GM11168 (cell line): ENCODE measurements around the gene GPR89A.
"Not testable (repeated sequence)": the region's sequence is repeated elsewhere in the genome, so short reads cannot be mapped to it uniquely, and the experiment has no call there.

Experiments
- in situ Hi-C: fragments of 300-500 bp; cut with MboI; formaldehyde crosslinking; loops from one replicate; pipeline ENCODE4 v1.12.0; 2022; ENCODE audit warnings: low sequenced_read_pairs; ENCODE audit not compliant: unreplicated experiment

GPR89A gene

GRCh38 chr1:145607833-145608733 lies at the start of gene GPR89A:
TSS of gene GPR89A (plus strand) at chr1:145607988. CDS start at chr1:145608134, 146 bp downstream.
- in situ Hi-C loops: not testable (repeated sequence)

DNA sequence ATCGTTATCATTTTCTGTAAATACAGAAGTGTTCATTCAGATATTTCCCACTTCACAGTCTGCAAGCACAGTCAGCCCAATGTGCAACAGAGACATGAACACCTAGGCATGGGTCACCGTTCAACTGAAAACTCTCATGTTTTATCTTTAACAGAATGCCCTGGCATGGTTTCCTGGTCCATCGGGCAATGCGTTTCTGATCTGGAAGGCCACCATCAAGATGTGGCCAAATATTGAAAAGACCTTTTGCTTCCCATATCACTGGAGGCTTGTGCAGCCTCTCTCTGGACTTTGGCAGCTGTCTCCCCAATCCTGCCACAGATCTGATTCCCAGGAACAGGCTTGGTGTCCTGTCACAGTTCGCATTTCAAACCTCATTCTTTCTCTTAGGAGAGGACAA lies 21.0 kb upstream of the GPR89A start:
- in situ Hi-C loops: not testable (repeated sequence)

GRCh38 chr1:145590806-145591205 lies 17.0 kb upstream of the GPR89A start:
- in situ Hi-C loops: loop anchor here (10.0 kb wide), 1 partner anchor 134 kb away; no protein-coding TSS in a partner anchor

DNA sequence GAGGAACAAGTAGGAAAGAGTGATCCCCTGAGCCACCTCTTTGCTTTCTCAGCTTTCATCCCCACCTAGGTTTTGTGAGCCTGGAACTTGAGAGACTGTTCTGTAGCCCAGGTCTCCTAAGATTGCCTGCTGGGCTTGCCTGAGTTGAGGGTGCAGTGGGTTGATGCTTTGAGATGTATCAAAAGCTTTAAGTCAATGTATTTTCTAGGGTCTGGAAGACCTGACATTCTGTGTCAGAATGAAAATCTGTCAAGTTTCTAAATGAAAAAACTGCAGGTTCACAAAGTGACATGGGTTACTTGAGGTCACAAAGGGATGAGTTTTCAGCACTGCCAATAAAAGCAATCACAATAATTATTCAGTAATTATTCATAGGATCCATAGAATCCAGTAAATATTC lies 15.4 kb upstream of the GPR89A start:
- in situ Hi-C loops: loop anchor here (10.0 kb wide), 1 partner anchor 132 kb away; no protein-coding TSS in a partner anchor

DNA sequence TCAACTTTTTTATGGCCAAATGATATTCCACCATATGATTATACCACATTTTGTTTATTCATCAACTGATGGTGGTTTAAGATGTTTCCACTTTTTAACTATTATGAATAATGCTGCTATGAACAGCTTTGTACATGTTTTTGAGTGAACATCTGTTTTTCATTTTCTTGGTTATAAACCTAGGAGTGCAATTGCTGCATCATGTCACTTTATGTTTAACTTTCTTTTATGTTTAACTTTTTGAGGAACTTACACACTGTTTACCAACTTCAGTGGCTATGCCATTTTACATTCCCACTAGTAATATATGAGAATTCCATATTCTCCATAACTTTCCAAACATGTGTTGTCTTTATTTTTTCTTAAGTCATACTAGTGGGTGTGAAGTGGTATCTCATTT lies 12.4 kb upstream of the GPR89A start:
- in situ Hi-C loops: loop anchor here (10.0 kb wide), 1 partner anchor 129 kb away; no protein-coding TSS in a partner anchor

DNA sequence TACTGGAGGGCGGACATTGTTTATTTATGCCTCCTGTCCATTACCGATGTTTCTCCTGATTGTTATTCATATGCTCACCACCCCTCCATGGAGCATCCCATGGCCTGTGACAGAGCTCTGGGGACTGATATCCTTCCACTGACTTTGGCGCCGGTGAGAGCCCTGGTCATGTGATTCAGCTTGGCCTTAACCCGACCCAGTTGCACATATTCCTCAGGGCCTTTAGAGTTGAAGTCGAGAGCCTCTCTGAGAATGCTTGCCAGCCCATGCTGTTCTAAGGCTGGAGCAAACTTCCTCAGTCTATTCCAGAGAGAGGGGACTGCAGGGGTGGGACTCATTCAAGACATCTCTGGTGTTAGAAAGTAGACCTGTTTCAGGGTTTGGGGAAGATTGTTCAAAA lies 11.6 kb upstream of the GPR89A start:
- in situ Hi-C loops: loop anchor here (10.0 kb wide), 1 partner anchor 129 kb away; no protein-coding TSS in a partner anchor

DNA sequence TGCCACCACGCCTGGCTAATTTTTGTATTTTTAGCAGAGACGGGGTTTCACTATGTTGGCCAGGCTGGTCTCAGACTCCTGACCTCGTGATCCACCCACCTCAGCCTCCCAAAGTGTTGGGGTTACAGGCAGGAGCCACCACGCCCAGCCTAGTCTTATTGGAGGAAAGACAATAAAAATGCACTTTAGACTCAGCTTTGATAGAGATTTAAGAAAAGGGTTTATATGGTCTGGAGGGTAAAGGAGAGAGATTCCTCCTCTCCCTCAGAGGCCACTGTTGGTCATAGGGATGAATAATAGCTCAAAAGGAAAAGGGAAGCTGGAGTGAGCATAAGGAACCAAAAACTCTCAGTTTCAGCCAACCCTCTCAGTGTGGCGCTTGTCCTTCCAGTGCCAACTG lies 8.4 kb upstream of the GPR89A start:
- in situ Hi-C loops: loop anchor here (10.0 kb wide), 1 partner anchor 125 kb away; no protein-coding TSS in a partner anchor

GRCh38 chr1:145601593-145601992 lies 6.2 kb upstream of the GPR89A start:
- in situ Hi-C loops: no loop called here

DNA sequence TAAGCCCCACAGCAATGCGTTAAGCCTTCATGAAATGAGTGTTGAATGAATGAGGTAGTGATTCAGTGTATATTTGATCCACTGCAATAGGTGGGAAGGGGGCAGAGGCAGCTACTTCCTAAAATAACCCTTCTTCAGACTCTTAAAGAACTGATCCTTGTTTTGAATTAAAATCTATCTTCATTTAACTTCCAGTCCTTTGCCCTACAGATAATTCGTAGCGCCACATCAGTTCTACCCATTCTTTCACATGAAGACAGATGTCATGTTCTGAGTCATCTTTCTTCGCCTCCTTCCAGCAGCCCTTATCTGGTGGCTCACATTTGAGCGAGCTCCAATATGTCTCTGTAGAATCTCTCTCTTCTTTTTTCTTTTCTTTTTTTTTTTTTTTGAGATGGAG lies 948 bp upstream of the GPR89A start:
- in situ Hi-C loops: not testable (repeated sequence)

DNA sequence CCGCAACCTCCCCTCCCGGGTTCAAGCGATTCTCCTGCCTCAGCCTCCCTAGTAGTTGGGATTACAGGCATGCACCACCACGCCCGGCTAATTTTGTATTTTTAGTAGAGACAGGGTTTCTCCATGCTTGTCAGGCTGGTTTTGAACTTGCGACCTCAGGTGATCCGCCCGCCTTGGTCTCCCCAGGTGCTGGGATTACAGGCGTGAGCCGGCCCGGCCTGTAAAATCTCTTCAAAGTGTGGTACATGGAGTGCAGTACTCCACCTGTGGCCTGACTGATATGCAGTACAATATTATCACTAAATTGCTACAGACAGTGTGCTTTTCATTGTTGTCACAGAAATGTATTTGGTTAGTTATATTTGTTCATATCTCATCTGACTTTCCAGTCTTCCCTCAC lies 499 bp upstream of the GPR89A start:
- in situ Hi-C loops: not testable (repeated sequence)

GRCh38 chr1:145610744-145611143 lies 3.0 kb downstream of the GPR89A start:
- in situ Hi-C loops: not testable (repeated sequence)

GRCh38 chr1:145620073-145620472 lies 12.3 kb downstream of the GPR89A start:
- in situ Hi-C loops: not testable (repeated sequence)

- in situ Hi-C loops: not testable (repeated sequence)
These were observed 14.4 kb downstream of the GPR89A start for GRCh38 chr1:145622177-145622576.

DNA sequence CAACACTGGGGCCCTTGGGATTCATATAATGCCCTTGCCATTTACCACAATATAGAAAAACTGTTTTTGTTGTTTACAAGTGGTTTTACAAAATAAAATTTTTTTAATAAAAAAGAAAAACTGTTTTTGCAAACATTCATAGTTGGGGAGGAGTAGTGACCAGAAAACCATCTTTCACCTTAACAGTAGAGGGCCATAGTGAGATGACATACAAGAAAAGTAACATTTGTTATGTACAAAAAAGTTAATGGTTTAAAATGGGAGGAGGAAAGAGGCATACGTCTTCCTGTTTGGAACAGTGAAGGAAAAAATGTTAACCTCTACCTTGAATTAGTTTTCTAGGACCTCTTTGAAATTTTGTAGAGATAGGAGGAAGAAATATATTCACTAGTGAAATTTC lies 28.4 kb downstream of the GPR89A start:
- in situ Hi-C loops: not testable (repeated sequence)

DNA sequence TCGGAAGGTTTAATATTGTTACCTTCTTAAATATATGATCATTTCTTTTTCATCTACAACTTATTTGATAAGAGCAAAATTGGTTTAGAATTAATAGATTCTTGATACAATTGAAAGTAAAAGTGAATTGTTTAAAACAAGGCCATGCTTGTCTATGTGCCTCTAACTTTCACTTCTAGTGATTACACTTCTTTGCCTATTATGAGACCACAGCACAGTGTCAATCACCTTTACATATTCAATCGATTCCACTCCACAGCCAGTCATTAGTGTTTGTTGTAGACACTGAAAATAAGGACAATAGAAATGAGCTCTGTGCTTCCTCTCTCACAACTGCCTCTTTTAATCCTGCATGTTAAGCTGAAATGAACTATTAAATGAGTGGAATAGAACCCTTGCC lies 34.1 kb downstream of the GPR89A start:
- in situ Hi-C loops: not testable (repeated sequence)

DNA sequence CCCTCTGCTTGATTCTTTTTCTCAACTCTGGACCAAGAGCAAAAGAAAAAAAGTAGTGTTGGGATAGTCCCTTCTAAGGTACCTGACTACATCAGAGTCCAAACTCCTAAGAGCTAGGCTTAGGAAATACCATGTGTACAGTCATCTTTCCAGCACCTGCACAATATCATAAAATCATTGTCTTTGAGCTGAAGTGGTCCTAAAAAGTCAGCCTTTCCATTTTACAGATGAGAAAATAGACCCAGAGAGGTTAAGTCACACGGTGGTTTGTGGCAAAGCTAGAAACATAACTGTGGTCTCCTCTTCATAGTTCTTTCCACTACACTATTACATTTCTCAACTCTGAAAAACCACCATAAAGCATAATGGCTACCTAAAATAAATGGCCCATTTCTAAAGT lies 36.2 kb downstream of the GPR89A start:
- in situ Hi-C loops: not testable (repeated sequence)

GRCh38 chr1:145656245-145656943 lies 48.6 kb downstream of the GPR89A start:
- in situ Hi-C loops: not testable (repeated sequence)

- in situ Hi-C loops: not testable (repeated sequence)
These were observed 54.7 kb downstream of the GPR89A start for GRCh38 chr1:145662502-145662901.

- in situ Hi-C loops: not testable (repeated sequence)
These were observed 57.2 kb downstream of the GPR89A start for GRCh38 chr1:145665015-145665414.

DNA sequence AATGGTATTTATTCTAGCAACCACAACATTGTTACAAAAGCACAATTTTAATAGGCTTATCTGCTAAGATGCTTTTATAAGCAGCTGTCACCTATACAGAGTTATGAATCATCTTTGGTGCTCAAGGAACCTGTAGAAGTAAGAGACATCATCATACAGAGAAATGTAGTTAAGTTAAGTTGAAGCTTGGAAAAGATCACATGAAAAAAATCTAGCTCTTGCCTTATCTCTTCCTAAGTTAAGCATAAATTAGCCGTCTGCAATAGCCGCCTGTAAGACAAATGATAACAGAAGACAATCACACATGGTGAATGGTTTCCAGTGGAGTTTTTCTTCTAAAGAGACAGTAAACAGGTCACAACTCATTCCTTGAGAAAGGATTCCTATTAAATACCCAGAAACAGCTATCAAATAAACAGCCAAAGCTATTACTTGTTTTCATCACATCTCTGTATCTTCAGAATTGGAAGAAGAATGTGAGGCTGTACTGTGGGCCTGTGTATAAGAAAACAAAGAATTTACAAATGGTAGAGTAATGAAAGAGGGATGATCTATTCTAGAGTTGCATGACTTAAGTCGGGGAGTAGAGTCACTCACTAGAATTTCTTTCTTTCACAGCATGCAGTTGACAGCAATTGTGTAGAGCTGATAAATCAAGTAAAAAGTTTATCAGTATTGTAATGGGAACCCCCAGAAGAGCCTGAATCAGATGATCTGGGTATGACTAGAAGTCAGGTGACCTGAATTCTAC lies 63.4 kb downstream of the GPR89A start:
- in situ Hi-C loops: not testable (repeated sequence)
